Measurements from ENCODE around the gene DNMT3A.
A peak's percentile ranks its signal among the peaks of the same experiment; 100 is the strongest.

DNMT3A gene

DNA sequence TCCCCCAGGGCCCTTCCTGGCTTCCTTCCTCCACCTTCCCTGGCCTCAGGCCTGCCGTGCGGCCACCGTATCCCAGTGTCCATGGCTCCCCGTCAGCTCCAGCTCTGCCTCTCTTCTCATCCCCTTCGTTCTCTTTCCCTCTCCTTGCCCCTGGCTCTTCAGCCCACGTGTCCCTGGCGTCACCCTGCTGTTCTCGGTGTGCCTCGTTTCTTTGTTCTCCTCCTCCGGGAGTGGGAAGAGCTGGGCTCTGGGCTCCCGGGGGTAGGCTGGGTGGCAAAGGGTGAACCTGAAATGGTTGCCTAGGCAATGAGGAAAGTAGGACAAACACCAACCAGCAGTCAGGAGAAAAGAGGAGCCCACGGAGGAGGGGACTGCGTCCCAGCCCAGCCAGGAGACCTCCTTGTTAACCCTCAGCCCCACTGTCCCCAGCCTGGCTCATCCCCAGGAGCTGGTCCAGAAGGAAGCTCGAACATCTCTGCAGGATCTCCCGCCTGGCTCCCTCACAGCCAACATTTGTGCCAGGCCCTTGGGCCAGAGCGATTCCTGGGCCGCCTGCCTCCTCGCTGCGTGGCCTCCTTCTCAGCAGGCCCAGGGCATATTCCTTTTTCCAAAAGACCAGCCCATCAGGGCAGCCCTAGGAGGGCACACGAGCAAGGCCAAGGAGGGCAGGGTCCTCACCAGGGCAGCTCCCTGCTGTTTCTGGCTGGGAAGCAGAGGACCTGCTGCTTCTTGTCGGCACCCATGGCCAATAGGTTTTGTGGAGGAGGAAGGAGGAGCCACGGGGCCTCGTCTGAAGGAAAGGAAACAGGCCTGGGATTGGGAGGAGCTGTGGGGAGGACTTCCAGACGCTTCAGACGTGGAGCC lies 30.9 kb upstream of the DNMT3A start:
- no peak for DNase-seq

DNA sequence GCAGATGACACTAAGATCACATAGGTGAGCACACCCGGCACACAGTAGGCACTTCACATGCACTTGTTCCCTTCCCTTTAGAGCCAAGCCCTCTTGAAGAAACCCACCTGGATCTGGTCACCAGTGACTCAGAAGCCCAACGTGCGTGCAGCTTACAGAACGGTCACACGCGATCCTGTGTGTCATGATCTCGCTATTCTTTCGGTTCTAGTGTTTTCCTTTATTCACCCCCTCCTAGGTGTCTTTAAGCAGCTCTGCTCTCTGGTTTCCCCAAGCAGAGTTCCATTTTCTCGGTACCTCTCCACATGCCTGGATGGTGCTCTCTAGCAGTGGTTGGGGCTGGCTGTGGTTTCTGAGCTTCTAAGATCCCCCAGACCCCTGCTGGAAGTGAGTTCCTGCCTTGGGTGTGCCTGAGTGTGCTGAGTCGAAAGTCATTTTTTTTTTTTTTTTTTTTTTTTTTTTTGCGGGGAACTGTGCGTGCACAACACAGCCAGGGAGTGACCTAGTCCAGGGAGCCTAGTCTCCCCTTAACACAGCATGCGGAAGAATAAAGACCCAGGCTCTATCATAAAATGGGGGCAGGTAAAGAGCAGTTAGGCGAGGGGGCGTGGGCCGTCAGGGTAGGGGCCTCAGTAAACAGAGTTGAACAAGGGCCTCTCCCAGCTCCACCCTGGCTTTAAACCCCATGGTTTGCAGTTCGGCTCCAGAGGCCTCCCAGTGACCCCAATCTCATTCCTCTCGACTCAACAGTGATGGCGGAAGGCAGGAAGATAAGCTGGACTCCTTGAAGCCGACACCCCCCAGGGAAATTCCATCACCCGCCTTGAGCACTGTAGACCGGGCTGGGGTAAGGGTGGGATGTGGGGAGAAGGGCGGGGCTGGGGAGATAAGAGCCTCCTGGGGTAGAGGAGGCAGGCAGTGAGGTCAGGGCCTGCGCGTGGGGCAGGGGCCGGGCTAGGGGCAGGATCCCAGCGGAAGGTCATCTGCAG lies 29.8 kb upstream of the DNMT3A start:
- DNase-seq = no peak

DNA sequence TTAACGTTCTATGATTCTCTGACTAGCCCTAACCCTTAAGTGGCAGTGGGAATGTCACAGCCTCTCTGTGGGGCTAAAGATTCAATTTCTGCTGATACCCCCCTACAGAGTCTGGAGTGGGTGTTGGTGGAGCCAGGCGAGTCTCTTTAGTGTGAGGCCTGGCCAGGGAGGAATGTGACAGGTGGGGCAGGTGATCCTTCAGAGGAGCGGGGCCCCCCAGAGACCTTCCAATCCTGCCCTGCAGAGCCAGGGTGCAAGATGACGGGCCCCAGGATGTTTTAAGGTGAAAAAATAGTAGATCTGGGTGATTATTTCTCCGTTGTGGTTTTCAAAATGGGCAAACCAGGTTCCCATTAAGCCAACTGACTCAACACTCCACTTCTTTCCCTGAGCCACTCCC lies 28.2 kb upstream of the DNMT3A start:
- no peak for DNase-seq

DNA sequence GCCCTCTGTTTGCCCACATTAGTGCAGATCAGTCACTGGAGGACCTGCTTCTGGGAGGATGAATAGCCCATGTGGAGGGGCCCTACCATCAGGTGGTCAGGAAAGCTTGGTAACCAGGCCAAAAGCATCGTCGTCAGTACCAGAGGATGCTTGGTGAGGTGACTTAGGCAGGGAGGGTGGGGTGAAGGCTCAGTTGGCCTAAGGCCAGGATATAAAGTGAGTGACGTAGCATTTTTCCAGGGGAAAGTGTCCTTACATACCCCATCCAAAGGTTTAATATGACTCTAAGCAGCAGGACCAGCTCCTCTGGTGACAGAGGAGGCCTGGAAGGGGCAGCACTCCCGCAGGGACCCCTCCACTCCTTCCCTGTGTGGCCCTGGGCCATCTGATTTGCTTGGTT lies 27.7 kb upstream of the DNMT3A start:
- no peak for DNase-seq

DNA sequence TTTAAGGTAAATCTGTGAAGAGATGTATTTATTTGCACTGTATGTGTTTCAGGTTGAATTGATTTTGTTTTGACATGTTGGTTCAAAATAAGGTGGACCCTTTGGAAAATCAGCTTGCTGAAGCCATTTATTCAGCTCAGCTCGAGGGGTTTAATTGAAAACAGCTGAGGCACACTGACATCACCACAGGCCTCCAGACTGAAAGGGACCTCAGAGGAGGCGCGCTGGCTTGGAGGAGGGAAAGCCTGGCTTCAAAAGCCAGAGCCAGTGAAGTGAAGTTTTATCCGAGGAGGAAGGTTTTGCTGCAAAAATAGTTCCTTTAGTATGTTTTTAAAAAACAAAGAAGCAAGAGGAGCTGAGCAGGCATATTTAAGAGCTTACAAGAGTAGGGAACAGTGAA lies 26.9 kb upstream of the DNMT3A start:
- DNase-seq = no peak

DNA sequence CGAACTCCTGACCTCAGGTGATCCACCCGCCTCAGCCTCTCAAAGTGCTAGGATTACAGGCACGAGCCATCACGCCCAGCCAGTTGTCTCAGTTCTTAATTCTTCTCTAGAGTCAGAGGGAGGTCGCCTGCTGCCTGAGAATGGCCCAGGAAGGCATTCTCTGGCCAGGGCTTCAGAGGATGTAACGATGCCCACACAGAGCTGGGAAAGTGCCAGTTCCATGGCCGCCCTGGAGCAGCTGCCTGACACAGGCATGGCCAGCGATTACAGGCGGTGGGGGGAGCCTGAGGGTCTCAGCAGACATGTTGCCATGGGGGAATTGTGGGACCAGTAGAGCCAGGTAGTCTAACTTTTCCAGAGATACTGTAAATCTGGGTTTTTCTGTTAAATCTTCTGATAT lies 25.6 kb upstream of the DNMT3A start:
- DNase-seq = no peak

DNA sequence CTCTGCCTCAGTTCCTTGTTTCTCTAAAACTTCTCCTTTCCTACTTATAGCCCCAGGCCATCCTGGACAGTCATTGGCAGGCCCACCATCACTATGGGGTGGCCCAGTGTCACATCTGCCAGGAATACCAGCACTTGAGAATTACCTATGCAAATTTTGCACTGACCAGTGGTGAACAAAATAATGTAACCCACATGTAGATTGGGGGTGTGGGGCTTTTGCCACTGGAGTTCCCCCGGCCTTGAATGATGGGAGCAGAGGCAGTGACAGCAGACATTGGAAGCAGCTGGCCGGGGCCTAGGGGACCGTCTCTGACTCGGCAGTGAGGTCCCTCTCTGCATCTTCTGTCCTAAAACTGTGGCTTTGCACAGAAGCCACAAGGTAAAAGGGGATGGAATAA lies 24.9 kb upstream of the DNMT3A start:
- no peak for DNase-seq

DNA sequence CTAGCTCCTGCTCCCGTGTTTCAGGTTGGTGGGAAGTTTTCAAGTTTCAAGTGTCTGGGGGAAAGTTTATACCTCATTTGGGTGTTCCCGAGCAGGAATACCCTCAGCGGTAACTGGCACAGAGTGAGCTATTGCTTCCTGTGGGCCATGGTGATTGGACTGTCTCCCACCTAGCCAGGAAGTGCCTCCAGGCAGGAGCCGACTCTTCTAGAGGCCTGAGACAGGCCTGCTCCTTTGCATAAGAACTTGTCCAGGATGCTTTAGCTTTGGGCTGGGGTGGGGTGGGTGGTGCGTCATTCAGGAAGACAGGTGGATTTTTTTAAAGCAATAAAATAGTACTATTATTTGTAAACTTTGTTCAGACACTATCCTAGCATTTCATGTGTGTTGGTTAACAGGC lies 23.5 kb upstream of the DNMT3A start:
- no peak for DNase-seq

DNA sequence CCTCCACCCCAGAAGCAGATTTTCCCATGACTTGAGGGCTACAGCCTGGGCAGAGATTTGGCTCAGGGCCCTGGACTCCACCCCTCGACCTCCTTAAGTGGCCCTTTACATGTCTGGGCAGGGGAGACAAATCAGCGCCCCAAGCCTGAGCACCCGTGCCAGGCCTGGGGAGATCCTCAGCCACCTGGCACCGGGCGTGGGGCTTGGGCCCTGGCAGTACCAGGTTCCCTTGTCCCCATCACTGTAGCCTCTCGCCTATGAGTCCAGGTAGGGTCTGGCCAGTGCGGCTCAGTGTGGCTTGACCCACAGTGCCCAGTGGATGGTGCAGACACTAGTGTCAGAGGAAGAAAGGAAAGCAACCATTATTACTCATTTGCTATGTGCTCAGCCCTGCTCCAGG lies 22.0 kb upstream of the DNMT3A start:
- no peak for DNase-seq

DNA sequence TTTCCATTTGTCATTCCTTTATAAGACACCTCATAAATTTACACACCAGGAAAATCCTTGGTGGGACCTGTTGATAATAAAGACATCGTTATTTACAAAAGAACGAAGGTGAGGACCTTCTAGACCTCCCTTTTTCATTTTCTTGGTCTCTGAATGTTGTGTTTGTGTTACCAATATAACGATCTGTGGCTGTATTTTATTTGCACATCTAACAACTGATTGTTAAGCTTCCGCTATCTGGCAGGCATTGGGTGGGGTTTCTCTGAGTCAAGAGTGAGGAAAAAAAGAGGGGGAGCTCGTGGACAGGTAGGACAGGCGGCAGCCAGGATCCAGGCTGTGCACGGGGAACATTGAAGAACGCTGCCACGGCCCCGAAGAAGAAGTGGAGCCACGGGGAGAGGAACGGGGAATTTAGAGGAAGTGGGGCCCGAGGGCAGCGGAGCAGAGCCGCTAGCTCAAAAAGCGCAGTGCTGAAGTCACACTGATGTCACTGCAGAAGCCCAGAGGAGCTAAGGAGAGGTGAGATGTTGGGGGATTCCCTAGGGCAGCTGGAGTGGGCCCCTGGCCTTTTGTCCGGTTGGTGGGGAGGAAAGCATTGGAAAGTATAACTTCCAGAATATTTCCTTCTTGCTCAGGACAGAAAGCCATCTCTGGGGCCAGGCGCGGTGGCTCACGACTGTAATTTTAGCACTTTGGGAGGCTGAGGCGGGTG lies 20.9 kb upstream of the DNMT3A start:
- DNase-seq = peak; percentile 48

DNA sequence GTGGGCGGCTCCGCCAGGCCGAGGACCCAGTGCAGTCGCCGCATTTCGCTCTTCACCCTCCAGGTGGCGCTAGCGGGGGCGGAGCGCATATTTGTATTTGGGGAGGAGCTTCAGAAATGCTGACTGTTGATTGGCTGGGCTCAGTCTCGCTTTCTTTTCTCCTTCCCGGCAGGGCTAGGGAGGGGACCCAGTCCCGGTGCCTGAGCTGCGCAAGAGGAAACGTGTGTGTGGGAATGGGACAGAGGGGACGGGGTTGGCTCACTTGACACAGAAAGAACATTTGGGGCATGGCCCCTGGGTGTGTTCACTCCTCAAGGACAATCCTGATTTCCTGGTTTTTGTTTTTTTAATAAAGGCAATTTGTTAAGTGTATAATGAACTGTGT lies 20.3 kb upstream of the DNMT3A start:
- DNase-seq = peak; percentile 95

DNA sequence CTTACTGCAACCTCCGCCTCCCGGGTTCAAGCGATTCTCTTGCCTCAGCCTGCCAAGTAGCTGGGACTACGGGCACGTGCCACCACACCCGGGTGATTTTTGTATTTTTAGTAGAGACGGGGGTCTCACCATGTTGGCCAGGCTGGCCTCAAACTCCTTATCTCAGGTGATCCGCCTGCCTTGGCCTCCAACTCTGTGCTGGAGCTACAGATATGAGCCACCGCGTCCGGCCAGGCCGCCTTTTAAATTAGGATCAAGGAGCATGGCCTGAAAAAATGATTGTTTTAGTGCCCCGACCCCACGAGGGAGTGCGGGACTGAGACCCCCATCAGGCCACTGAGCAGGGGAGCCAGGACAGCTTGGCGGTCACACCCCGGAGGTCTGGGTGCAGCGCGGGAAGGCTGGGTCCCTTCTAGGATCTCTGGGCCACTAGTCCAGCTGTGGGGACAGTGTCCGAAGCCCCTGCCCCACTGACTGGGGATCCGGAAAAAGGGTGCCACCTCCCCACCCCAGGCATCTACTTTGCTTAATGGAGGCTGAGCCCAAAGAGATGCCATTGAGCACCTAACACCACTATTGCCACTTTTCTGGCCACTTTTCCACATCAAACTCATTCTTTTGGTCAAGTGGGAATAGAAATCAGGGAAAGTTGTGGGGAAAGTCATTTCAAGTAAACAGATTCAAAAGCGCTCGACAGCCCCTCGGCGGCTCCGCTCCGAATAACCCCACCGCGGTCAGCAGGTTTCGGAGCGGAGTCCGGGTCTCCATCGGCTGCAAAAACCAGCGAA lies 19.7 kb upstream of the DNMT3A start:
- DNase-seq = no peak

DNA sequence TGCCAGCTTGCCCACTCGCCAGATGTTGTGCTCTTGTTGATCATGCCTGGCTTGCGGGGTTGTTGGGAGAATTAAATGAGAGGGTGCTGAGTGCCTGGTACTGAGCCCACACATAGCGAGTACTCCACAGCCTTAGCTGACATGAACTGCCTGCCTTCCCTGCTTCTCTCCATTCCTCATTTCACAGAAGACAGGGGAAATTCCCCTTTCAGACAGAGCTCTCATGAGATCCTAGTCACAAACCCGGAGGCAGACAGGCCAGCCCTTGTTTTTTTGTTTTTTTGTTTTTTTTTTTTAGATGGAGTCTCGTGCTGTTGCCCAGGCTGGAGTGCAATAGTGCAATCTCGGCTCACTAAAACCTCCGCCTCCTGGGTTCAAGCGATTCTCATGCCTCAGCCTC lies 17.1 kb upstream of the DNMT3A start:
- DNase-seq = no peak

DNA sequence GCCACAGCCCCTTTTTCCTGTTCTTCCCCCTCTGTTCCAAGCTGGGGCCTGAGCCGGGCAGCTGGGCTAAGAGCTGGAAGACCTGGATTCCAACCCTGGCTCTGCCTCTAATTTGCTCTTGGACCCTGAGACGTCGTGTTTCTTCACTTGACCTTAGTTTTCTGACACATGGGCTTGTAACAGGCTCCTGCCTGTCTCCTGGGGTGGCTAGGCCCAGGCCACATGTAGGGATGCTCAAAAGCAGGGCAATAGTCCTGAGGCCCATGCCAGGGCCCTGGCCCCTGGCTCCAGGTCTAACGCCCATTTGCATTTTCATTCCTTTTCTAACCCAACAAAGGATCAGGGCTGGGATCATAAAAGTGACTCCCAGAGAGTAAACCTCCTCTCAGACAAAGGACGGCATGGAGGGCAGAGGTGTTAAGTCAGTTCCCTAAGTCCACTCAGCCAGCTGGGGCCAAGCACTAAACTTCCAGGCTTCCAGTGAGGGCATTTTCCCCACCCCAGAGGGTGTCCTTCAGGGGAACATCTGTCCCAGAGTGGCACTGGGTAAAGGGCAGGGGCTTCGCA lies 16.6 kb upstream of the DNMT3A start:
- DNase-seq = no peak

DNA sequence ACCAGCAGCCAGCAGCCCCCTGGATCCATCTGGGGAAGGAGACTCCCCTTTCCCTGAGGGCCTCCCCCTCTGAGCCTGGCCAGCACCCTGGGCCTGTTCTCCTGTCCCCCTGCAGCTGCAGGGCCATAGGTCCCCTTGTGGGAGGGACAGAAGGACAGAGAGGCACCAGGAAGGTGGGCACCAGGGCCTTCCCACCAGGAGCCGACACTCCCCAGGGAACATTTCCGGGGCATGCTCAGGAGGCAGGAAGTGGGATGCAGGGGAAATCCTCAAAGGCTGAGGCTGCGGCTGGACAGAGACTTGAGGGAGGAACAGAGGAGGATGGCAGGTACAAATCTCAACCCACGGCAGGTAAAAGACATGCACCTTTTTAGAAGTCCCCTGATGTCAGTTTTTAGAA lies 14.4 kb upstream of the DNMT3A start:
- DNase-seq = no peak

DNA sequence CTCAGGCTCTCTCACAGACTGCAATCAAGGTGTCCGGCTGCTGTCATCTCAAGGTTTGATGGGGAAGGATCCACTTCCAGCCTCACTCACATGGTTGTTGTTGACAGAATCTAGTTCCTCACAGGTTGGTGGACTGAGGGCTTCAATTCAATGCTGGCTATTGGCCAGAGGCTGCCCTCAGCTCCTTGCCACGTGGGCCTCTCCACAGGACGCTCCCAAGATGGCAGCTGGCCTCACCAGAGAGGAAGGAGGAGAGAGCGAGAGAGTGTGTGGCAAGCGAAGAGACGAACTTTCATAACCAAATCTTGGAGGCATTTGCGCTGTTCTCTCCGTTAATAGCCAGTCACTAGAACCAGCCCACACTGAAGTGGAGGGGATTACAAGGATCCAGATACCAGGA lies 13.5 kb upstream of the DNMT3A start:
- DNase-seq = no peak

DNA sequence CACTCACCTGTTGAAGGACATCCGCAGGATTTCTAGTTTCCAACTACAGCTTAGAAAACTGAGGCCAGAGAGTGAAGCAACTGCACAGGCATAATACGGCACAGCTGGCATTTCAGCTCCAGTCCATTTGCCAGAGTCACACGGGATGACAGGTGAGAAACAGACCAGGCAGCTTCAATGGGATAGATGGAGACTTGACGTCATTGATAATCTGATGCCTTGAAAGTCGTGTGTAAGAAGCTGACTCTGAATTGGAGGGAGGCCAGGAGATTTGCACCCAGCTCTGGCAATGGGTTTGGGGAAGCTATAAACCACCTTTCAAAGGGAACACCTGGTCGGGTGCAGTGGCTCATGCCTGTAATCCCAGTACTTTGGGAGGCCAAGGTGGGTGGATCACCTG lies 12.4 kb upstream of the DNMT3A start:
- DNase-seq = no peak

DNA sequence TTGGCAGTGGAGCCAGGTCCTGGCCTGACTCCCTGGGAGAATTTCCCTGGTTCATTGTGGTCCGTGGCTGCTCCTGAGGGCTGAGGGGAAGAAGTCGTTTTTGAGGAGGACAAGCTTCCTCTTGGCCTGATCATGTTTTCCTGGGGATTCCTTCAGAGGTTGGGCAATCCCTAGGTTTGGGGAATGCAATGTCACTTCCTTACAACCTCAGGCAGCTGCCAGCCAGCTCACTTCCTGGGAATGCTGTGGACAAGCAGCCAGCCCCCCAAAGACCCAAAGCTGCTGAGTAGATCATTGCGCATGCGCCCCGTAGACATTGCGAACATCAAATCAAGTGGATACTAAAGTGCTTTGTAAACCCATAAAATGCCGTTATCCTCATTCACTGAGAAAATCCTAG lies 7.7 kb upstream of the DNMT3A start:
- no peak for DNase-seq

DNA sequence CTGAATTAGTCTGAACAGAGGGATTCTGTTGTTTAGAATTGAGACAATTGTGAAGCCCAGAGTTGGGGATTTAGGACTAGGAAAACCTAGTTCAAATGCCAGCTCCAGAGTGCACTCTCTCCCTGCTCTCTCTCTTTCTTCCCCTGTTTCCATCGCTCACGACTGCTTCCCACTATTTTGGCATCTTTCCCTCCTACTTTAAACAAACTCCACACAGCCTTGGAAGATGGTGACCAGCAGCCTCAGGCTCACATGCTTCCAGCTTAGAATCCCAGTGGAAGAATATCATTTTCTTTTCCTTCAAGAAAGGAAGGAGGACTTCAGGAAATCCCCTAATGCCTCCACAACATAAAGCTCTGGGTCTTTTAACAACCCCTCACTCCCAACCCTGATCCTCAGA lies 6.1 kb upstream of the DNMT3A start:
- DNase-seq = no peak

DNA sequence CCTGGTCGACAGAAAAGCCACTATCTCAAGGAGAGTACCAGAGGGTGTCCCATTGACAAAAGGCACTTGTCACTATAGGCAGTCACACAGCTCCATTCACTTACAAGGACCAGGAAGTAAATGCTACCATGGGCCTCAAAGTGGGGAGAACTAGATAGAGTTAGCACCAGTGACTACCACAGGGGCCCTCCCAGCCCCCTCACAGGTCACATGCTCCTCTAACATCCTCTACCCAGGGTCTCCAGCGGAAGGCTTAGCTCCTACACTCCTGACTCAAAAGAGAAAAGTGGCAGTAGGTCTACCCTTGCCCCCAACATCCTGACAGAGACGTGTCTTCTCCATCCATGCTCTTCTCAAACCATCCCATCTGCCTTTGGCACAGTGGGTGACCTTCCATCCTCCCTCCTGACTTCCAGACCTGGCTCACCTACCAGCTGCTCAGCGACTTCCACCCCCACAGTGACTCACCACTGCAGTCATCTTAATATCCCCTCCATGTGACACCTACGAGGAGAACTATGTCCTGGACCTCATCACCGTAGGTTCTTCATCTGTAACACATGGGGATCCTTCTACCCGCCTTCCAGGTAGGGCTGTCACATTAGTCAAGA lies 5.6 kb upstream of the DNMT3A start:
- DNase-seq = no peak

DNA sequence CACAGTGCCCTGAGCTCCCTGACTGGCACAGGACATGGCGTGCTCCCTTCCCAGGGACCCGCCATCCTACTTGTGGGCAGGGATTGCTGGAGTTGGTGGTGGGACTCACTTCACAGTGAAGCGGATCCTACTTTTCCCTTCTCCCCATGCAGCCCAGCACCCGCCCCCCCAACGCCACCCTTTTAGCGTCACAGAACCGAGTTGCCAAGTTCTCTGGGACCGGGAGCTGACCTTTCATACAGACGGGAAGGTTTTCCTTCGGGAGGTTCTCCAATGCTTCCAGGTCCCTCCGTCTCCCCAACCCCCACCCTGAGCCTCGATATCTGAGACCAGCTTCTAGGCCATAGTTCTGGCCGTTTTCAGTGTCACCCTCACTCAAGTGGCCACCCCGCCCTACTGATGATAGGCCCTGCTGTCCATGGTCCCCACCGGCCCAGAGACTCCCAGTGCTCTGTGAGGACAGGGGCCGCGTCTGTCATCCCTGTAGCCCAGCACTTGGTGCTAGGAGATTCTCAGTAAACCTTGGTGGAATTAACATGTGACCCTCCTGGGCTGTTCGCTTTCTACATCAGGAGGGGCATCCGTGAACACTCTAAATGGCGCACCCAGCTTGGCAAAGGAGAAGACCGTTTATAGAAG lies 1.6 kb upstream of the DNMT3A start:
- DNase-seq = no peak
